ENCODE results near the gene DMRT1.

GRCh38 chr9:883011-883410 lies 41.5 kb downstream of the DMRT1 start:
- TF ChIP-seq CTCF (conservative IDR thresholded peaks at IDR 0.05 in 1 of 2, IDR thresholded peaks at IDR 0.05 in 1 of 2; ENCODE audit: extremely low read depth in 1 of 2, insufficient read depth in 1 of 2, low read depth in 1 of 2, low read length in 2 of 2): no peak
- no peak for TF ChIP-seq EZH2 (IDR thresholded peaks at IDR 0.05; ENCODE audit: borderline replicate concordance, low read length)
